ENCODE data around the gene OBP2A. TPM values are rescaled to one million over a fixed set of nuclear protein-coding genes. Genes with fewer than 3 reads are reported as not detected.

Gene OBP2A
- total and polyA plus RNA-seq, 2 donors (not counting 3 experiments of a cell fraction or from before 2014, with no cell fraction given) = not detected

GRCh38 chr9:135530146-135530545 is 15.8 kb upstream of the OBP2A start:
- H2AFZ ChIP-seq (ENCODE audit: low read depth, low read length) = no peak overlapping the region
- H3K9me1 ChIP-seq (replicated peaks; ENCODE audit: control insufficient read depth, extremely low read depth, insufficient read depth, low read length) = no peaks in the 10 kb centered on the region
- H3K4me1 ChIP-seq (ENCODE audit: control insufficient read depth, extremely low read depth, insufficient read depth, low read length) = no peaks in the 10 kb centered on the region
- DNase-seq (ENCODE audit: low read depth, low spot score) (no peak), FAIRE-seq (no peak)
- intact Hi-C loops (cut with micrococcal nuclease) = no loop called here
- no TSS peak for BruUV-seq (replicated peaks)
- TF ChIP-seq POLR2AphosphoS5 (IDR thresholded peaks at IDR 0.05; ENCODE audit: insufficient read depth, low read depth, low read length) (no peak), MAX (IDR thresholded peaks at IDR 0.05; ENCODE audit: insufficient read depth, insufficient read length) (no peak), EZH2 (IDR thresholded peaks at IDR 0.05; ENCODE audit: borderline replicate concordance, low read depth, low read length, severe bottlenecking) (no peak), FOS (IDR thresholded peaks at IDR 0.05; ENCODE audit: borderline replicate concordance, insufficient read depth, low read length) (no peak), JUN (IDR thresholded peaks at IDR 0.05; ENCODE audit: borderline replicate concordance, insufficient read depth, insufficient read length, low read depth) (no peak), POLR2A (IDR thresholded peaks at IDR 0.05; ENCODE audit: low read depth, low read length) (no peak), CTCF (IDR thresholded peaks at IDR 0.05; ENCODE audit: extremely low read depth in 1 of 2, insufficient read depth in 1 of 2, low read depth in 1 of 2, low read length in 2 of 2) (no peak), GATA2 (IDR thresholded peaks at IDR 0.05; ENCODE audit: insufficient read depth, insufficient read length, low read depth, low read length) (no peak), MYC (IDR thresholded peaks at IDR 0.05; ENCODE audit: low read depth, low read length) (no peak)
- dilution Hi-C loops (cut with MboI; ENCODE audit: extremely low pct_ligation_motif_present, low sequenced_read_pairs) = no loop called here
- no peaks in the 10 kb centered on the region for H3K36me3 ChIP-seq (ENCODE audit: control insufficient read depth in 2 of 2, extremely low read depth in 1 of 2, insufficient read depth in 2 of 2, low read length in 2 of 2)
- ChIA-PET POLR2A (no interaction called here), CTCF (interaction anchor here (1.5 kb wide), 1 partner anchor 22 kb away, joined by 3 read pairs; no protein-coding TSS in a partner anchor)
- no peak overlapping the region for H3K4me2 ChIP-seq (ENCODE audit: insufficient read depth, low read length)
- H3K9ac ChIP-seq (replicated peaks; ENCODE audit: extremely low read depth, insufficient read depth, low read length) = no peak overlapping the region
- no peaks in the 10 kb centered on the region for H3K9me3 ChIP-seq (replicated peaks; ENCODE audit: control insufficient read depth, insufficient read depth, low read length)
- H3K27me3 ChIP-seq (ENCODE audit: control insufficient read depth in 2 of 2, insufficient read depth in 2 of 2, low read length in 2 of 2) = peaks cover 0 to 2% of the 10 kb centered on the region in 2 experiments
- H3K79me2 ChIP-seq (ENCODE audit: control insufficient read depth, insufficient read depth, low read length) = no peaks in the 10 kb centered on the region
- no peak overlapping the region for H3K4me3 ChIP-seq (replicated peaks in 1 of 3; ENCODE audit: insufficient read depth in 1 of 3, low read depth in 1 of 3, low read length in 3 of 3)
- H4K20me1 ChIP-seq (replicated peaks; ENCODE audit: control insufficient read depth, extremely low read depth, insufficient read depth, low read length) = no peaks in the 10 kb centered on the region
- no peak overlapping the region for H3K27ac ChIP-seq (ENCODE audit: insufficient read depth, low read depth, low read length)
